ENCODE data around the gene RPS21. TPM values are rescaled to one million over a fixed set of nuclear protein-coding genes. Genes with fewer than 3 reads are reported as not detected.

The RPS21 gene
- total and polyA plus RNA-seq, 8 donors: 239 to 7,615 (median 2,549) TPM

- Histone ChIP-seq H3K4me3 (peak overlapping the region in 2 of 4 donors; percentile 70 to 78), H3K9me3 (no peaks in the 10 kb centered on the region), H3K4me1 (peaks cover 34 to 51% (median 45%) of the 10 kb centered on the region in 4 donors), H3K36me3 (peaks cover 0 to 29% (median 24%) of the 10 kb centered on the region in 4 donors), H3K27ac (peak overlapping the region in 4 of 5 donors; percentile 23 to 84 (median 57)), H3K27me3 (no peaks in the 10 kb centered on the region)
- TF ChIP-seq CTCF (IDR thresholded peaks at IDR 0.05) (peak in 5 of 7 experiments; percentile 23 to 60 (median 44)), EP300 (IDR thresholded peaks at IDR 0.05) (no peak), POLR2AphosphoS5 (IDR thresholded peaks at IDR 0.05) (peak in 1 of 3 donors; percentile 16)
- intact Hi-C loops (cut with DNase I; ENCODE audit: low total_unique reads): no loop called here
- DNase-seq: peak; percentile 54 to 69
- WGBS, 5 donors: 55 to 72% (median 59%) methylated on average over 16 to 23 of the region's 23 CpGs
Observed at GRCh38 chr20:62405108-62405980, 18.4 kb downstream of the RPS21 start.

GRCh38 chr20:62405981-62406513 is 19.1 kb downstream of the RPS21 start:
- Histone ChIP-seq H3K9me3 (no peaks in the 10 kb centered on the region), H3K36me3 (peaks cover 0 to 22% (median 19%) of the 10 kb centered on the region in 4 donors), H3K4me1 (peaks cover 39 to 58% (median 50%) of the 10 kb centered on the region in 4 donors), H3K27me3 (no peaks in the 10 kb centered on the region), H3K4me3 (peak overlapping the region; percentile 63 to 78 (median 68)), H3K27ac (peak overlapping the region in 4 of 5 donors; percentile 32 to 84 (median 73))
- DNase-seq: no peak
- intact Hi-C loops (cut with DNase I; ENCODE audit: low total_unique reads): no loop called here
- 44 to 52% (median 50%) methylated on average over 10 of the region's 10 CpGs for WGBS, 5 donors
- TF ChIP-seq POLR2A (IDR thresholded peaks at IDR 0.05): no peak
- no peak for TF ChIP-seq CTCF (IDR thresholded peaks at IDR 0.05)
- no peak for TF ChIP-seq POLR2AphosphoS5 (IDR thresholded peaks at IDR 0.05)
- TF ChIP-seq EP300 (IDR thresholded peaks at IDR 0.05): no peak

- intact Hi-C loops (cut with DNase I; ENCODE audit: low total_unique reads): no loop called here
- Histone ChIP-seq H3K4me3 (peak overlapping the region; percentile 63 to 78 (median 68)), H3K36me3 (peaks cover 0 to 16% (median 13%) of the 10 kb centered on the region in 4 donors), H3K4me1 (peaks cover 43 to 65% (median 53%) of the 10 kb centered on the region in 4 donors), H3K27me3 (no peaks in the 10 kb centered on the region), H3K27ac (peak overlapping the region in 4 of 5 donors; percentile 57 to 84 (median 73)), H3K9me3 (no peaks in the 10 kb centered on the region)
- 0 to 1% (median 1%) methylated on average over 5 to 42 of the region's 42 CpGs; no CpG with 5 or more reads in 1 of the 5 donors for WGBS, 5 donors
- no peak for TF ChIP-seq EP300 (IDR thresholded peaks at IDR 0.05)
- TF ChIP-seq POLR2AphosphoS5 (IDR thresholded peaks at IDR 0.05): no peak
- TF ChIP-seq CTCF (IDR thresholded peaks at IDR 0.05): no peak
- TF ChIP-seq POLR2A (IDR thresholded peaks at IDR 0.05): no peak
- peak in 1 of 2 donors; percentile 40 for DNase-seq
Observed at GRCh38 chr20:62406635-62407176, 19.8 kb downstream of the RPS21 start.
